Nephron progenitor cell (in vitro differentiated cells): ENCODE data around the gene FSIP1.

Experiments used
- DNase-seq: peaks from one replicate; pipeline ENCODE4 v3.0.0; 2021
- H3K27ac Mint-ChIP-seq: 2 replicates; pipeline ENCODE4 v1.8.0; 2021; ENCODE audit warnings: mild to moderate bottlenecking, moderate library complexity, mixed read lengths
- H3K27me3 Mint-ChIP-seq: 2 replicates; pipeline ENCODE4 v1.8.0; 2021; ENCODE audit warnings: mild to moderate bottlenecking, low read depth, mixed read lengths; ENCODE audit not compliant: poor library complexity
- H3K36me3 Mint-ChIP-seq: 2 replicates; pipeline ENCODE4 v1.8.0; 2021; ENCODE audit warnings: low read depth, mixed read lengths
- H3K4me1 Mint-ChIP-seq: 2 replicates; pipeline ENCODE4 v1.8.0; 2021; ENCODE audit warnings: mixed read lengths
- H3K4me3 Mint-ChIP-seq: 2 replicates; pipeline ENCODE4 v1.8.0; 2021; ENCODE audit warnings: mild to moderate bottlenecking, moderate library complexity, mixed read lengths
- H3K9me3 Mint-ChIP-seq: 2 replicates; pipeline ENCODE4 v1.8.0; 2021; ENCODE audit warnings: mild to moderate bottlenecking, moderate library complexity, mixed read lengths
- TF ChIP-seq, protein P1 (sequence below): fragments of 200-600 bp; sonication (generic); IDR thresholded peaks from 2 replicates; pipeline ENCODE4 v1.5.0; 2021; ENCODE audit warnings: antibody characterized with exemption

FSIP1 gene

DNA sequence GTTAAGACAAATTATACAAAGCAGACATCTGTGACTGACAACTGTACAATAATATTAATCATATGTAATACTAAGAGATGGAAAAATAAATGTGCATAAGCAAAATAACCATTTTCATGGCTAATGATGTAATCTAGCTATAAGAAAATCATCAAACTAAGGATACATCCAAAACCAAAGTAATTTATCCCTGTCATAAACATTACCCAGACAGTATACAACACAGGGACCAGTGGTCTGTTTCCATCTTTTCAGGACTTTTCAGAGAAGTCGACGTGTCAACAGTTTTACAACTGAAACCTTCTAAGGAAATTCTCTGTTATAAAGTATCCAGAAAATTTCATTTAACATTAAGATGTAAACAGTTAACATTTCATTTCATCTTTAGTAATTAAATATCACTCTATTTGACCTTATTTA, 190.7 kb downstream of the FSIP1 start:
- H3K36me3 Mint-ChIP-seq: peaks cover 75% of the 10 kb centered on the region
- TF ChIP-seq, protein P1, sequence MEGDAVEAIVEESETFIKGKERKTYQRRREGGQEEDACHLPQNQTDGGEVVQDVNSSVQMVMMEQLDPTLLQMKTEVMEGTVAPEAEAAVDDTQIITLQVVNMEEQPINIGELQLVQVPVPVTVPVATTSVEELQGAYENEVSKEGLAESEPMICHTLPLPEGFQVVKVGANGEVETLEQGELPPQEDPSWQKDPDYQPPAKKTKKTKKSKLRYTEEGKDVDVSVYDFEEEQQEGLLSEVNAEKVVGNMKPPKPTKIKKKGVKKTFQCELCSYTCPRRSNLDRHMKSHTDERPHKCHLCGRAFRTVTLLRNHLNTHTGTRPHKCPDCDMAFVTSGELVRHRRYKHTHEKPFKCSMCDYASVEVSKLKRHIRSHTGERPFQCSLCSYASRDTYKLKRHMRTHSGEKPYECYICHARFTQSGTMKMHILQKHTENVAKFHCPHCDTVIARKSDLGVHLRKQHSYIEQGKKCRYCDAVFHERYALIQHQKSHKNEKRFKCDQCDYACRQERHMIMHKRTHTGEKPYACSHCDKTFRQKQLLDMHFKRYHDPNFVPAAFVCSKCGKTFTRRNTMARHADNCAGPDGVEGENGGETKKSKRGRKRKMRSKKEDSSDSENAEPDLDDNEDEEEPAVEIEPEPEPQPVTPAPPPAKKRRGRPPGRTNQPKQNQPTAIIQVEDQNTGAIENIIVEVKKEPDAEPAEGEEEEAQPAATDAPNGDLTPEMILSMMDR: no peak
- no peaks in the 10 kb centered on the region for H3K9me3 Mint-ChIP-seq

GRCh38 chr15:39591141-39591895, 191.3 kb downstream of the FSIP1 start:
- Mint-ChIP-seq H3K27me3 (no peaks in the 10 kb centered on the region), H3K36me3 (peaks cover 77% of the 10 kb centered on the region), H3K4me1 (peaks cover 6% of the 10 kb centered on the region), H3K4me3 (no peak overlapping the region), H3K9me3 (no peaks in the 10 kb centered on the region), H3K27ac (no peak overlapping the region)
- no peak for DNase-seq
- TF ChIP-seq, protein P1: no peak

More for the DNA sequence above, 190.7 kb downstream of the FSIP1 start:
- H3K4me3 Mint-ChIP-seq: no peak overlapping the region
- H3K4me1 Mint-ChIP-seq: no peaks in the 10 kb centered on the region
- H3K27me3 Mint-ChIP-seq: no peaks in the 10 kb centered on the region
- no peak overlapping the region for H3K27ac Mint-ChIP-seq
- DNase-seq: no peak

DNA sequence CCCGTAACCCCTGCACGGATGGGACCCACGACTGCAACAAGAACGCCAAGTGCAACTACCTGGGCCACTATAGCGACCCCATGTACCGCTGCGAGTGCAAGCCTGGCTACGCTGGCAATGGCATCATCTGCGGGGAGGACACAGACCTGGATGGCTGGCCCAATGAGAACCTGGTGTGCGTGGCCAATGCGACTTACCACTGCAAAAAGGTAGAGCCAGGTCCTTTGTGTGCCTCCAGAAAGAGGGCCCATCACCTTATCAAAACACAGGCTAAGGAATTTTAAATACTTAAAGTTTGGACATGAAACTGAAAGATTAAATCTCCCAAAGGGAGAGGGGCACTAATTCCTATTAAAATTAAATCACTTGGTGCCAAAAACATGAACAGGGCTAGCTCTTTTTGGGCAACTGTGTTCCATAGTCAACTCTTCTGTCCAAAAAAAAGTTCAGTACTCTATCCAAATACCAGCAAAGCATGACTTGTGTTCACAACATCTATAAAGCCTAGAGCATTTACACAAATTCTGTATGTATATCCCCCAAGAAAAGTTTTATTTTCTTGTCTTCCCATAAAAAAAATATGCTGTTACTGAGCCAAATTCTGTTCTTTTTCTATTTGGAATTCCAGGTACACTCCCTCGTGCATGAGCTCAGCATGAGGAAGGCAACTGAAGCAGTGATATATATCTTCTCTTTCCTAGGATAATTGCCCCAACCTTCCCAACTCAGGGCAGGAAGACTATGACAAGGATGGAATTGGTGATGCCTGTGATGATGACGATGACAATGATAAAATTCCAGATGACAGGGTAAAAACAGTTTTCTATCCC, 192.6 kb downstream of the FSIP1 start:
- Mint-ChIP-seq H3K36me3 (peaks cover 75% of the 10 kb centered on the region), H3K4me3 (no peak overlapping the region), H3K27ac (no peak overlapping the region), H3K4me1 (peaks cover 16% of the 10 kb centered on the region), H3K27me3 (no peaks in the 10 kb centered on the region), H3K9me3 (no peaks in the 10 kb centered on the region)
- DNase-seq: no peak
- TF ChIP-seq, protein P1: no peak

- Mint-ChIP-seq H3K4me3 (no peak overlapping the region), H3K4me1 (peaks cover 16% of the 10 kb centered on the region), H3K36me3 (peaks cover 75% of the 10 kb centered on the region), H3K27me3 (no peaks in the 10 kb centered on the region), H3K27ac (no peak overlapping the region), H3K9me3 (no peaks in the 10 kb centered on the region)
- DNase-seq: no peak
- TF ChIP-seq, protein P1: no peak
Observed at GRCh38 chr15:39589193-39589814, 193.3 kb downstream of the FSIP1 start.

DNA sequence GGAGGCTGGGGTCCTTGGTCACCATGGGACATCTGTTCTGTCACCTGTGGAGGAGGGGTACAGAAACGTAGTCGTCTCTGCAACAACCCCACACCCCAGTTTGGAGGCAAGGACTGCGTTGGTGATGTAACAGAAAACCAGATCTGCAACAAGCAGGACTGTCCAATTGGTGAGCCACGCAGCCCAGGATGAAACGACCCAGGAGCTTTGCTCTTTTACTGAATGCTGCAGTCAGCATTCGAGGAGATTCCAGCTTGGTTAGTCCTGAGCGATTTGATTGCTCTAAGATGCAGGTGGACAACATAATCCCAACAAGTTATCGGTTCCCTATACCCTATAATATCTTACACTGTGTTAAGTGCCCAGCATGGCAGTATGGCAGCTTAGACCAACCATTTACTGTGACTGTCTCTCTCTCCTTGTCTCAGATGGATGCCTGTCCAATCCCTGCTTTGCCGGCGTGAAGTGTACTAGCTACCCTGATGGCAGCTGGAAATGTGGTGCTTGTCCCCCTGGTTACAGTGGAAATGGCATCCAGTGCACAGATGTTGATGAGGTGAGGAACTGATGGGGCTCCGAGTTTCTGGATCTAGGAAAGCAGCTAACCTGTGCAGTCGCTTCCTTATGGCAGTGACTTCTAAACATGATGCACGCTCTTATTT, 194.0 kb downstream of the FSIP1 start:
- TF ChIP-seq, protein P1: no peak
- H3K27me3 Mint-ChIP-seq: no peaks in the 10 kb centered on the region
- H3K4me3 Mint-ChIP-seq: no peak overlapping the region
- peaks cover 73% of the 10 kb centered on the region for H3K36me3 Mint-ChIP-seq
- no peak for DNase-seq
- no peaks in the 10 kb centered on the region for H3K9me3 Mint-ChIP-seq
- H3K4me1 Mint-ChIP-seq: peaks cover 16% of the 10 kb centered on the region
- H3K27ac Mint-ChIP-seq: no peak overlapping the region
